ENCODE data around the gene SPATA31D3. TPM values are rescaled to one million over a fixed set of nuclear protein-coding genes. Genes with fewer than 3 reads are reported as not detected.

SPATA31D3 gene
- total RNA-seq, 1 donor from 2014 or later, result not detected

DNA sequence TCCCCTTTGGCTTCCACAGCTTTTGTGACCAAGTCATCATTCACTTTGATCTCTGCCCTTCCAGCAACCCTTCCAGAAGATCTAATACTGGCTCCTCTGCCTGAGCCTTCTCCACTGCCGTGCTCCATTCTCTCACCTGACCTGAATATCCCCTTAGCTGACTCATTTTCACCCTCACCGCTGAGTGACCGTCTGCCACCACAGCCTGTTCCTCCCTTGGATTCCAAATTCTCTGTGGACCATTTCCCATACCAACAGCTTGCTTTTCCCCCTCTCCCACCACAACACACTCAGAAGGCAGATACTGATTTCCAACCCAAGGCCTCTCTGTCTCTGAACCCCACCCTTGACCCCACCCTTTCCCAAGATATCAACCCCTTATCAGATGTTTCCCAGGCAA lies 24.7 kb downstream of the SPATA31D3 start:
- no peak overlapping the region for H3K27ac Mint-ChIP-seq (ENCODE audit: unreplicated experiment)
- H3K27me3 Mint-ChIP-seq (ENCODE audit: unreplicated experiment), result peaks cover 3% of the 10 kb centered on the region
- H3K9me3 Mint-ChIP-seq (ENCODE audit: unreplicated experiment), result no peaks in the 10 kb centered on the region
- no peak overlapping the region for H3K4me3 Mint-ChIP-seq (ENCODE audit: unreplicated experiment)
- H3K4me1 Mint-ChIP-seq (ENCODE audit: unreplicated experiment), result no peaks in the 10 kb centered on the region
- H3K36me3 Mint-ChIP-seq (ENCODE audit: low read depth, unreplicated experiment), result no peaks in the 10 kb centered on the region
- TF ChIP-seq, protein P1, sequence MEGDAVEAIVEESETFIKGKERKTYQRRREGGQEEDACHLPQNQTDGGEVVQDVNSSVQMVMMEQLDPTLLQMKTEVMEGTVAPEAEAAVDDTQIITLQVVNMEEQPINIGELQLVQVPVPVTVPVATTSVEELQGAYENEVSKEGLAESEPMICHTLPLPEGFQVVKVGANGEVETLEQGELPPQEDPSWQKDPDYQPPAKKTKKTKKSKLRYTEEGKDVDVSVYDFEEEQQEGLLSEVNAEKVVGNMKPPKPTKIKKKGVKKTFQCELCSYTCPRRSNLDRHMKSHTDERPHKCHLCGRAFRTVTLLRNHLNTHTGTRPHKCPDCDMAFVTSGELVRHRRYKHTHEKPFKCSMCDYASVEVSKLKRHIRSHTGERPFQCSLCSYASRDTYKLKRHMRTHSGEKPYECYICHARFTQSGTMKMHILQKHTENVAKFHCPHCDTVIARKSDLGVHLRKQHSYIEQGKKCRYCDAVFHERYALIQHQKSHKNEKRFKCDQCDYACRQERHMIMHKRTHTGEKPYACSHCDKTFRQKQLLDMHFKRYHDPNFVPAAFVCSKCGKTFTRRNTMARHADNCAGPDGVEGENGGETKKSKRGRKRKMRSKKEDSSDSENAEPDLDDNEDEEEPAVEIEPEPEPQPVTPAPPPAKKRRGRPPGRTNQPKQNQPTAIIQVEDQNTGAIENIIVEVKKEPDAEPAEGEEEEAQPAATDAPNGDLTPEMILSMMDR (IDR thresholded peaks at IDR 0.05; ENCODE audit: unreplicated experiment), result no peak
- DNase-seq (ENCODE audit: low spot score), result no peak

DNA sequence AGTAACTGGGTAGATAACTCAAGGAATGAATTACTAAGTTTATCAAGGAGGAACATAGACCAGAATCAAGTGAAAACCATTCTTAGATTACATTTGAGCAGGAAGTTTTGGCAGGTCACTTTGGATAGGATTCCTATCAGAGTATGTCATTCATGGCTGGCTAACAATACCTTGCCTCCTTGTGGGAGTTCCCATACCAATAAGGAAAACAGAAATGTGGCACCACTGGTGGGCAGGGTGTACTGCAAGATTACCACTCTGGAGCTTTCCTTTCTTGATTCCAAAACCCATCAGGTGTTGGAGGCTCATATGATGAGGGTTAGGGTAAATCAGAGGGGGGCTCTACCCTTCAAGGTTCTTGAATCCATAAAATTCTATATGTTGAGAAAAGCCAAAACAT lies 26.7 kb downstream of the SPATA31D3 start:
- DNase-seq (ENCODE audit: low spot score), result no peak
- TF ChIP-seq, protein P1 (IDR thresholded peaks at IDR 0.05; ENCODE audit: unreplicated experiment), result no peak
- Mint-ChIP-seq H3K9me3 (ENCODE audit: unreplicated experiment) (no peaks in the 10 kb centered on the region), H3K4me3 (ENCODE audit: unreplicated experiment) (no peak overlapping the region), H3K4me1 (ENCODE audit: unreplicated experiment) (no peaks in the 10 kb centered on the region), H3K27ac (ENCODE audit: unreplicated experiment) (no peak overlapping the region), H3K27me3 (ENCODE audit: unreplicated experiment) (peaks cover 3% of the 10 kb centered on the region), H3K36me3 (ENCODE audit: low read depth, unreplicated experiment) (no peaks in the 10 kb centered on the region)

DNA sequence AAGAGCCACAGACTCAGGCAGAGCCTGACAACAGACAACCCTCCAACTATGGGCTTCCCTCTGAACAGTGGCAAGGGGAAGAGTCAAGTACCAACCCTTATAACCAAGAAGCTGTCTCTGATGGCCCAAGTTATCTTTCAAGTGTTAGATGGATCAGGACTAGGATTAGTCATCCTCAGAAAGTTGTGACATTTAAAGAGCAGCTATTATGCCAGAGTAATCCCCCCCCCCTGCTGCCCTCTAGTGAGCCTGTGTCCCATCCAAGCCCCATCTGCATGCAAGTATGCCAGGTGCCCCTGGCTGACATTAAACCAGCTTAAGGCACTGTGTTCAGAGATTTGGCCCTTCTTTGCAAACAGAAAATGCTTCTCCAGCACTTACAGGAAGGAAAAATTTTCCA lies 28.4 kb downstream of the SPATA31D3 start:
- H3K9me3 Mint-ChIP-seq (ENCODE audit: unreplicated experiment), result no peaks in the 10 kb centered on the region
- no peaks in the 10 kb centered on the region for H3K4me1 Mint-ChIP-seq (ENCODE audit: unreplicated experiment)
- no peak overlapping the region for H3K27ac Mint-ChIP-seq (ENCODE audit: unreplicated experiment)
- H3K27me3 Mint-ChIP-seq (ENCODE audit: unreplicated experiment), result peaks cover 3% of the 10 kb centered on the region
- TF ChIP-seq, protein P1 (IDR thresholded peaks at IDR 0.05; ENCODE audit: unreplicated experiment), result no peak
- H3K4me3 Mint-ChIP-seq (ENCODE audit: unreplicated experiment), result no peak overlapping the region
- no peak for DNase-seq (ENCODE audit: low spot score)
- no peaks in the 10 kb centered on the region for H3K36me3 Mint-ChIP-seq (ENCODE audit: low read depth, unreplicated experiment)

DNA sequence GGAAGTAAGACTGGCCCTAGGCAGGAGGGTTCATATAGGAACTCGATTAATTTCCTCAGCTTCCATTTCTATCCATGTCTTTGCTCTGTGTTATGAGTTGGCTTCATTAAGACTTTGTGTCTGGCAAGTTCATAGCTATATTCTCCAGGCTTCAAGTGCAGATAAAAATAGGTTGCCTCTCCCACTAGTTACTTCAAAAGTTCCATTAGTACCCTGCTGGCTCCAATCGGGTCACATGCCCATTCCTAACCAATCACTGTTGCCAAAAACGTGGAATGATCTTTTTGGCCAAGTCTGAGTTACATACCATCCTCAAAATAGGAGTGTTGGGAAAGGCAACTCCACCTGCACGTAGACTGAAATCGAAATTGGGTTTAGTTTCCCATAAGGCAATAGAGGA lies 31.5 kb downstream of the SPATA31D3 start:
- Mint-ChIP-seq H3K27ac (ENCODE audit: unreplicated experiment) (no peak overlapping the region), H3K27me3 (ENCODE audit: unreplicated experiment) (peaks cover 3% of the 10 kb centered on the region), H3K36me3 (ENCODE audit: low read depth, unreplicated experiment) (no peaks in the 10 kb centered on the region), H3K9me3 (ENCODE audit: unreplicated experiment) (no peaks in the 10 kb centered on the region), H3K4me1 (ENCODE audit: unreplicated experiment) (no peaks in the 10 kb centered on the region), H3K4me3 (ENCODE audit: unreplicated experiment) (no peak overlapping the region)
- DNase-seq (ENCODE audit: low spot score), result no peak
- TF ChIP-seq, protein P1 (IDR thresholded peaks at IDR 0.05; ENCODE audit: unreplicated experiment), result no peak

DNA sequence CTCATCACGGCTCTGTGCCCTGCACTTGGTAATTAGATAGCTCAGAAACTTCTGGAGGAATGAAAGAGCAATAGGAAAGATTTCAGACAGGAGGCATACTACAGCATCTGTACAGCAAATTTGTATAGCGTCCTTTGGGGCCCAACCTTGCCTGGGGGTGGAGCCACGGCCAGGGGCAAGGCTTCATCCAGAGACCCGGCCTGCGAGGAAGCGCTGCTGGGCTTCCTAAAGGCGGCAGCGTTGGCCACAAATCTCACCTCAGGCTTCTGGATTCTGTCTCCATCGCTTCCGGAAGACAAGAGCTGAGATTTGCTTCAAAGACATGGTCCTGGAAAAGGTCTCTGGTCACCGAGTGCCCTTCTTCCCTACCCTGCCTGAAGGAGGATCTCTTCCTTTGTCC lies 33.1 kb downstream of the SPATA31D3 start:
- no peak overlapping the region for H3K4me3 Mint-ChIP-seq (ENCODE audit: unreplicated experiment)
- no peaks in the 10 kb centered on the region for H3K9me3 Mint-ChIP-seq (ENCODE audit: unreplicated experiment)
- no peak overlapping the region for H3K27ac Mint-ChIP-seq (ENCODE audit: unreplicated experiment)
- no peaks in the 10 kb centered on the region for H3K36me3 Mint-ChIP-seq (ENCODE audit: low read depth, unreplicated experiment)
- peaks cover 2% of the 10 kb centered on the region for H3K27me3 Mint-ChIP-seq (ENCODE audit: unreplicated experiment)
- H3K4me1 Mint-ChIP-seq (ENCODE audit: unreplicated experiment), result no peaks in the 10 kb centered on the region
- DNase-seq (ENCODE audit: low spot score), result no peak
- TF ChIP-seq, protein P1 (IDR thresholded peaks at IDR 0.05; ENCODE audit: unreplicated experiment), result no peak
